GM18505 (cell line): ENCODE measurements around the gene CELA2B.

Experiments used
- ATAC-seq: cut with Tn5 transposase; IDR thresholded peaks from one replicate; pipeline ENCODE4 v1.9.1; 2021; ENCODE audit not compliant: unreplicated experiment
- POLR2A ChIP-seq: IDR thresholded peaks from 4 replicates; pipeline ENCODE4 v1.6.1; 2011; ENCODE audit warnings: borderline replicate concordance; ENCODE audit not compliant: insufficient read depth, insufficient read length; ENCODE audit errors: extremely low read depth

The CELA2B gene

GRCh38 chr1:15436881-15437442 is 38.9 kb upstream of the CELA2B start:
- no peak for ATAC-seq
- no peak for TF ChIP-seq POLR2A

GRCh38 chr1:15439325-15439724 is 36.6 kb upstream of the CELA2B start:
- no peak for ATAC-seq
- no peak for TF ChIP-seq POLR2A

GRCh38 chr1:15440357-15440756 is 35.5 kb upstream of the CELA2B start:
- no peak for ATAC-seq
- no peak for TF ChIP-seq POLR2A

DNA sequence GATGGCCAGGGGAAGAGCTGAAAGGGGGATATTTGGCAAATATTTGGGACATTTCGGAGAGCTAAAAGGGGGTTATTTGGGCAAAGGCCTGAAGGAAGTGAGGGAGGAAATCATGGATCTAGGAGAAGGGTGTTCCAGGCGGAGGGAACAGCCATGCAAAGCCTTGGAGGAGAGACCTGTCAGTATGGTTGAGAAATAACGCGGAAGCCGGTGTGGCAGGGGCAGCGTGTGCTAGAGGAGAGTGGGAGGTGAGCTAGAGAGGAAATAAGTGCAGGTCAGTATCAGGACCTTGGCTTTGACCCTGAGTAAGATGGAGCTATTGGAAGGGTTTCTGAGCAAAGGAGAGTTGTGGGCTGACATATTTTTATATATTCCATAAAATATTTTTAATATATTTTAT is 34.7 kb upstream of the CELA2B start:
- no peak for TF ChIP-seq POLR2A
- no peak for ATAC-seq

DNA sequence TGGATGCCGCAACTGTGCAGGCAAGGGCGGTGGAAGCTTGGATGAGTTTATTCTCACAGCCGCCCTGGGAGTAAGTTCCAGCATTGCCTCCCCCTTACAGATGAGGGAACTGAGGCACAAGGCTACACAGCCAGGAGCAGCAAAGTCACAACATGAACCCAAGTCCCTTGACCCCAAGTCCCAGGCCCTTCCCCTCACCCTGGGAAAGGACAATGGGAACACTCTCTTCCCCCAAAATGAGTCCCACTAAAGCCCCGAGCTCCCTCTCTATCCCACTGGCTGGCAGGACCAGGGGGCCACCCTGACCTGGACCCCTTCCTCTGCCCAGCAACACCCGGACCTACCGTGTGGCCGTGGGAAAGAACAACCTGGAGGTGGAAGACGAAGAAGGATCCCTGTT is 33.8 kb upstream of the CELA2B start:
- ATAC-seq = no peak

GRCh38 chr1:15442759-15443158 is 33.1 kb upstream of the CELA2B start:
- TF ChIP-seq POLR2A = no peak
- no peak for ATAC-seq

More for the DNA sequence above, 33.8 kb upstream of the CELA2B start:
- TF ChIP-seq POLR2A = no peak

DNA sequence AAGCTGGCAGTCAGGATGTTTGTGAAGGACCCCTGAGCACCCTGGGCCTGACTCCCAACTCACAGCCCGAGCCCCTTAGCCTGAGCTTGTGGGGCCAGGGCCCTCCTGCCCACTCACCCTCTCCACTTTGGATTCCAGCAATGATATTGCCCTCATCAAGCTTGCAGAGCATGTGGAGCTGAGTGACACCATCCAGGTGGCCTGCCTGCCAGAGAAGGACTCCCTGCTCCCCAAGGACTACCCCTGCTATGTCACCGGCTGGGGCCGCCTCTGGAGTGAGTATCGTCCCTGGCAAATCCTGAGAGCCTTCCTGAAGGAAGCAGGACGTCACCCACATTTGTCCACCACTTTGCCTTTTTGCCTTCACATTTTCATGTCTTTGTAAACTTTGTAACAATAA is 32.6 kb upstream of the CELA2B start:
- TF ChIP-seq POLR2A = no peak
- no peak for ATAC-seq

- no peak for TF ChIP-seq POLR2A
- no peak for ATAC-seq
Measured at GRCh38 chr1:15444468-15445389, 31.2 kb upstream of the CELA2B start.

GRCh38 chr1:15445390-15446122 is 30.3 kb upstream of the CELA2B start:
- ATAC-seq = no peak
- no peak for TF ChIP-seq POLR2A

- no peak for TF ChIP-seq POLR2A
- no peak for ATAC-seq
Measured at GRCh38 chr1:15446212-15446611, 29.7 kb upstream of the CELA2B start.

GRCh38 chr1:15448877-15449462 is 26.9 kb upstream of the CELA2B start:
- no peak for ATAC-seq
- no peak for TF ChIP-seq POLR2A

GRCh38 chr1:15449567-15449966 is 26.3 kb upstream of the CELA2B start:
- no peak for TF ChIP-seq POLR2A
- ATAC-seq = no peak

DNA sequence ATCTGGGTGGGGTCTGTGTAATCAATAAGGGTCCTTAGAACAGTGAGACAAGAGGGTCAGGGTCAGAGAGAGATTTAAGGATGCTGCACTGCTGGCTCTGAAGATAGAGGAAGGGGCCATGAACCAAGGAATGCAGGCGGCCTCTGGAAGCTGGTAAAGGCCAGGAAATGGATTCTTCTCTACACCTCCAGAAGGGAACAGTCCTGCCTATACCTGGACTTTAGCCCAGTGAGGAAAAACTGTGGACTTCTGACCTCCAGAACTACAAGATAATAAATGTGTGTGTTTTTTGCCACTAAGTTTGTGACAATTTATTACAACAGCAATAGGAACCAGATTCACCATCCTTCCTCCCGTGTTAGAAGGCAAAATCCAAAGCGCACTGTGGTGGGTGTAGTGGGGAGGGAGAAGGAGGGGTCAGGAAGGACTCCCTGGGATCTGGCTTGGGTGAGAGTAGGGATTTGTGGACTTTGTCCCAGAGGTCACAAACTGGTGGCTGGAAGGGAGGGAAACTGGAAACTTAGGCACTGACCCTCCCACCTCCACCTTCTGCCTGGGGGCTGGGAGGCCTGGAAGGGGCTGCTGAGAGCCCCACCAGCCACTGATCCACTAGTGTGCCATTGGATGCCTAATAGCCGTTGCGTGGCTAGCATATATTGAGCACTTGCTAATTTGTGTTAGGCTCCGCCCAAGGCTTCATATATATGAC is 24.7 kb upstream of the CELA2B start:
- no peak for ATAC-seq

DNA sequence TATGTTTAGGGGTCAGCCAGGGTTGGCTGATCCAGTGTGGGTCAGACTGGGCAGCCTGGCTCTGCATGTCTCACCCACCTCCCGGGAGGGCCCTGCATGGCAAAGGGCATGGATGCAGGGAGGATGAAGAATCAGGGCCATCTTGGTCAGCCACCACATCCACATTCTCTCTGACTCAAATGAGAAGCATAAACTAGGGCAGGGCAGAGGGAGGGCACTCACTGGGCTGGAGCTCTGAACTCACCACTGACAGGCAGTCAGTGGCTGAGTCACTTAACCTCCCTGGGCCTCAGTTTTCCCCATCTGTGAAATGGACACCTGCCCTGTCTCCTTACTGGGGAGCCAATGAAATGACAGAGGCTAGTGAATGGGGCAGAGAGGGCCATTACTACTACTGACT is 23.7 kb upstream of the CELA2B start:
- ATAC-seq = no peak
- no peak for TF ChIP-seq POLR2A

More for the DNA sequence above, 24.7 kb upstream of the CELA2B start:
- TF ChIP-seq POLR2A = no peak
